HepG2 (cell line): ENCODE measurements around the gene MACROH2A1. TPM values are rescaled to one million over a fixed set of nuclear protein-coding genes. Genes with fewer than 3 reads are reported as not detected.

Experiments
- ATAC-seq: fragments of 200-7000 bp; cut with Tn5 transposase; 3 replicates; pipeline ENCODE4 v1.9.1; 2020; ENCODE audit warnings: mild to moderate bottlenecking, moderate library complexity
- BruUV-seq: library from RNA; stranded (reverse); fragments of 400-500 nt; replicated peaks from 2 replicates; lab custom pipeline; 2021; lab: Mats Ljungman, UMichigan
- CTCF ChIA-PET: fragments of 300-600 bp; formaldehyde crosslinking; extraction: SDS; loops from one replicate; lab custom pipeline; 2021; ENCODE audit warnings: low total read pairs, inconsistent platforms, low intra/inter-chr PET ratio; lab: Yijun Ruan, JAX
- POLR2A ChIA-PET: fragments of 350-600 bp; sonication (Branson Sonifier 250); formaldehyde crosslinking; loops from one replicate; lab custom pipeline; 2020; ENCODE audit warnings: antibody characterized with exemption, inconsistent platforms; lab: Yijun Ruan, JAX
- DNase-seq: peaks from one replicate; pipeline ENCODE4 v3.0.0-alpha.2; 2015; ENCODE audit warnings: low spot score
- FAIRE-seq: peaks from 3 replicates; lab custom pipeline; 2011; peaks lifted over from hg19 to GRCh38; lab: Jason Lieb, UNC
- H2AFZ ChIP-seq: one replicate; pipeline ENCODE4 v1.6.1; 2011; ENCODE audit warnings: low read length, inconsistent platforms
- H3K27ac ChIP-seq: fragments of 300-600 bp; 3 replicates; pipeline ENCODE4 v1.8.0; 2011; ENCODE audit warnings: mixed run types, mild to moderate bottlenecking, mixed read lengths, low read length, inconsistent platforms; ENCODE audit not compliant: insufficient read depth; ENCODE audit errors: extremely low read length
- H3K27me3 ChIP-seq, 2 experiments: fragments of 200-600 bp in 1 of 2; 2 replicates in 1 of 2; 3 replicates in 1 of 2; pipeline versions ENCODE4 v1.6.0 to v1.8.0; 2011; ENCODE audit warnings: low read length in 2 of 2, mild to moderate bottlenecking in 2 of 2, moderate library complexity in 2 of 2, inconsistent platforms in 1 of 2; ENCODE audit not compliant: insufficient read depth in 2 of 2, control insufficient read depth in 1 of 2
- H3K36me3 ChIP-seq, 2 experiments: fragments of 200-600 bp in 1 of 2; replicated peaks in 1 of 2; 2 replicates in 1 of 2; 3 replicates in 1 of 2; pipeline versions ENCODE4 v1.5.1 to v1.8.0; 2011; ENCODE audit warnings: low read length in 2 of 2, inconsistent platforms in 1 of 2; ENCODE audit not compliant: insufficient read depth in 2 of 2, control insufficient read depth in 1 of 2
- H3K4me1 ChIP-seq: 2 replicates; pipeline ENCODE4 v1.5.1; 2012; ENCODE audit warnings: low read length, inconsistent platforms; ENCODE audit not compliant: insufficient read depth
- H3K4me2 ChIP-seq: 2 replicates; pipeline ENCODE4 v1.6.0; 2011; ENCODE audit warnings: low read depth, low read length, inconsistent platforms
- H3K4me3 ChIP-seq, 3 experiments: fragments of 200-600 bp in 1 of 3; sonication (generic), shearing (Covaris generic) in 1 of 3; replicated peaks in 1 of 3; 2 replicates each; pipeline ENCODE4 v1.5.1; 2011 to 2016; ENCODE audit warnings: low read length in 3 of 3, inconsistent platforms in 2 of 3, low read depth in 2 of 3, mild to moderate bottlenecking in 2 of 3, control low read depth in 1 of 3, mixed read lengths in 1 of 3; ENCODE audit not compliant: insufficient read depth in 1 of 3
- H3K79me2 ChIP-seq: one replicate; pipeline ENCODE4 v1.6.1; 2011; ENCODE audit warnings: low read length, inconsistent platforms; ENCODE audit not compliant: insufficient read depth
- H3K9ac ChIP-seq: 2 replicates; pipeline ENCODE4 v1.6.0; 2011; ENCODE audit warnings: mild to moderate bottlenecking, low read depth, low read length, inconsistent platforms; ENCODE audit not compliant: insufficient read depth
- H3K9me3 ChIP-seq: 2 replicates; pipeline ENCODE4 v1.5.1; 2012; ENCODE audit warnings: mild to moderate bottlenecking, low read length
- H4K20me1 ChIP-seq: 2 replicates; pipeline ENCODE4 v1.6.0; 2011; ENCODE audit warnings: inconsistent platforms, mild to moderate bottlenecking, low read length, moderate library complexity; ENCODE audit not compliant: insufficient read depth
- AGO2 ChIP-seq: fragments of 200-400 bp; formaldehyde crosslinking; optimal IDR thresholded peaks from 2 replicates; pipeline ENCODE3; 2017; ENCODE audit warnings: mild to moderate bottlenecking, low read depth, low read length, moderate library complexity
- RBM22 ChIP-seq: fragments of 200-400 bp; formaldehyde crosslinking; optimal IDR thresholded peaks from 2 replicates; pipeline ENCODE3; 2017; ENCODE audit warnings: mild to moderate bottlenecking, low read length, moderate library complexity
- RXRA ChIP-seq: sonication (generic); formaldehyde crosslinking; IDR thresholded peaks from 2 replicates; pipeline ENCODE4 v1.5.1; 2020; ENCODE audit warnings: missing genetic modification reagents
- ZNF878 ChIP-seq: sonication (generic); formaldehyde crosslinking; IDR thresholded peaks from 2 replicates; pipeline ENCODE4 v1.8.1; 2023; ENCODE audit warnings: mild to moderate bottlenecking, missing genetic modification reagents, moderate library complexity
- WGBS: methylation state at CpG from one replicate; pipeline ENCODE4 v1.1.6; 2017; ENCODE audit warnings: low lambda C conversion rate; 5-methylcytosine and 5-hydroxymethylcytosine counted together
- in situ Hi-C: cut with HindIII; loops from 2 replicates; pipeline ENCODE4 v1.10.0; 2017; ENCODE audit warnings: low pct_unique_long_range_greater_than_20kb; ENCODE audit not compliant: extremely low pct_ligation_motif_present
- intact Hi-C: fragments of 100-400 bp; cut with micrococcal nuclease; formaldehyde crosslinking; loops from one replicate; pipeline ENCODE4 v1.10.0; 2022; ENCODE audit not compliant: unreplicated experiment
- polyA plus RNA-seq, 8 experiments: library from polyadenylated mRNA; depleted of rRNA in 3 of 8; stranded (reverse) in 7 of 8; unstranded in 1 of 8; fragments of >200 nt; fragmentation: Illumina TruSeq in 4 of 8; extraction: Trizol in 4 of 8; gene quantifications; 2 replicates each; pipeline versions ENCODE4 v1.2.1 to v1.2.3, GENCODE V29; 2011 to 2016; ENCODE audit warnings: low read depth in 4 of 8, missing spikeins in 1 of 8, mixed read lengths in 1 of 8; ENCODE audit not compliant: insufficient read depth in 1 of 8
- total RNA-seq, 5 experiments: library from RNA; depleted of rRNA; stranded (reverse); fragments of >200 nt; fragmentation: Illumina TruSeq; extraction: Trizol; gene quantifications; 2 replicates each; pipeline ENCODE4 v1.2.3, GENCODE V29; 2016; ENCODE audit warnings: low read depth in 1 of 5

MACROH2A1 gene
- total and polyA plus RNA-seq, 2 of the 13 experiments (the other 11 are each of a cell fraction or from before 2014, with no cell fraction given), result 69.1 to 158 TPM

GRCh38 chr5:135339189-135339588 lies 59.8 kb downstream of the MACROH2A1 start:
- H3K36me3 ChIP-seq, result peaks cover 51 to 97% of the 10 kb centered on the region in 2 experiments
- TF ChIP-seq RBM22, result peak; percentile 86
- no peak for TF ChIP-seq RXRA (CRISPR knock-in tag)
- TF ChIP-seq, all 625 proteins: peak for 1
- DNase-seq (no peak), FAIRE-seq (no peak), ATAC-seq (no peak)
- ChIA-PET POLR2A (no interaction called here), CTCF (no interaction called here)
- Histone ChIP-seq H3K9ac (no peak overlapping the region), H3K27ac (no peak overlapping the region), H3K79me2 (no peaks in the 10 kb centered on the region), H3K4me2 (no peak overlapping the region), H2AFZ (no peak overlapping the region), H4K20me1 (no peaks in the 10 kb centered on the region), H3K27me3 (no peaks in the 10 kb centered on the region), H3K9me3 (no peaks in the 10 kb centered on the region), H3K4me1 (peaks cover 14% of the 10 kb centered on the region; the same call in 1 of the 2 replicates), H3K4me3 (no peak overlapping the region)
- no TSS peak for BruUV-seq
- in situ Hi-C loops, result loop anchor here (10.0 kb wide), 1 partner anchor 304 kb away; the partner anchor contains the start of gene PITX1
- intact Hi-C loops, result loop anchor here (10.0 kb wide), 1 partner anchor 314 kb away; no protein-coding TSS in a partner anchor
- WGBS, result 100% methylated on average over 2 of the region's 5 CpGs

GRCh38 chr5:135337064-135337463 lies 62.0 kb downstream of the MACROH2A1 start:
- intact Hi-C loops, result loop anchor here (10.0 kb wide), 1 partner anchor 312 kb away; no protein-coding TSS in a partner anchor

More at GRCh38 chr5:135337064-135337463, 62.0 kb downstream of the MACROH2A1 start:
- Histone ChIP-seq H2AFZ (no peak overlapping the region), H3K4me3 (no peak overlapping the region), H3K27ac (no peak overlapping the region), H3K79me2 (no peaks in the 10 kb centered on the region), H3K36me3 (peaks cover 38 to 86% of the 10 kb centered on the region in 2 experiments), H3K27me3 (no peaks in the 10 kb centered on the region), H3K4me1 (peaks cover 11% of the 10 kb centered on the region; the same call in 1 of the 2 replicates), H3K4me2 (no peak overlapping the region), H3K9ac (no peak overlapping the region), H3K9me3 (no peaks in the 10 kb centered on the region), H4K20me1 (no peaks in the 10 kb centered on the region; the same call in 1 of the 2 replicates)
- FAIRE-seq (no peak), DNase-seq (no peak), ATAC-seq (no peak; the same call in 1 of the 3 replicates)
- BruUV-seq, result no TSS peak
- POLR2A ChIA-PET, result no interaction called here
- TF ChIP-seq ZNF878, result no peak
- TF ChIP-seq AGO2, result peak; percentile 59
- in situ Hi-C loops, result loop anchor here (10.0 kb wide), 1 partner anchor 302 kb away; the partner anchor contains the start of gene PITX1
- no CpG with 5 or more reads among the region's 4 CpGs for WGBS
- CTCF ChIA-PET, result no interaction called here
